Measurements from ENCODE around the gene ALKBH8.

Gene ALKBH8

DNA sequence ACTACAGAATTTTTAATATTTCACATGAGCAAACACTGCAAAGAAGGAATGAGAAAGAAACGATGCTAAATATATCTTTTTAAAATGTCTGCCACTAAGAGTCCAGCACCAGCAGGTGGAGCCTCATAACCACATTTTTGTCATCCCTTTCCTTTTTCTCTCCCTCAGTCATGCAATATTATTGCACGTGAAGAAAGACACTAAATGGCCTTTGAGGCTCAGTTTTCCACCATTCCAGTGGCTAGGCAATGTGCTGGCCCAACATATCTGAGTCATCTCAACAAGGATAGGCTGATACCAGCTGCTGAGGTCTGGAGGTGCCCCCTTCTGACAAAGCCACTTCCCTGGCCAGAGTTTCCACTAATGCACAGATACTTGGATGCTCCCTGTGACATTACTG is 1.8 kb downstream of the ALKBH8 start:
- H3K4me3 ChIP-seq (ENCODE audit: low read depth, low read length): no peak overlapping the region
- peak; percentile 75 for DNase-seq (ENCODE audit: low read depth)
- TF ChIP-seq, protein P1, sequence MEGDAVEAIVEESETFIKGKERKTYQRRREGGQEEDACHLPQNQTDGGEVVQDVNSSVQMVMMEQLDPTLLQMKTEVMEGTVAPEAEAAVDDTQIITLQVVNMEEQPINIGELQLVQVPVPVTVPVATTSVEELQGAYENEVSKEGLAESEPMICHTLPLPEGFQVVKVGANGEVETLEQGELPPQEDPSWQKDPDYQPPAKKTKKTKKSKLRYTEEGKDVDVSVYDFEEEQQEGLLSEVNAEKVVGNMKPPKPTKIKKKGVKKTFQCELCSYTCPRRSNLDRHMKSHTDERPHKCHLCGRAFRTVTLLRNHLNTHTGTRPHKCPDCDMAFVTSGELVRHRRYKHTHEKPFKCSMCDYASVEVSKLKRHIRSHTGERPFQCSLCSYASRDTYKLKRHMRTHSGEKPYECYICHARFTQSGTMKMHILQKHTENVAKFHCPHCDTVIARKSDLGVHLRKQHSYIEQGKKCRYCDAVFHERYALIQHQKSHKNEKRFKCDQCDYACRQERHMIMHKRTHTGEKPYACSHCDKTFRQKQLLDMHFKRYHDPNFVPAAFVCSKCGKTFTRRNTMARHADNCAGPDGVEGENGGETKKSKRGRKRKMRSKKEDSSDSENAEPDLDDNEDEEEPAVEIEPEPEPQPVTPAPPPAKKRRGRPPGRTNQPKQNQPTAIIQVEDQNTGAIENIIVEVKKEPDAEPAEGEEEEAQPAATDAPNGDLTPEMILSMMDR (conservative IDR thresholded peaks at IDR 0.05; ENCODE audit: low read depth, low read length): peak; percentile 76

- no peak overlapping the region for H3K4me3 ChIP-seq (ENCODE audit: low read depth, low read length)
- DNase-seq (ENCODE audit: low read depth): peak; percentile 62
- TF ChIP-seq, protein P1 (conservative IDR thresholded peaks at IDR 0.05; ENCODE audit: low read depth, low read length): no peak
Observed at GRCh38 chr11:107562647-107563208, 2.8 kb downstream of the ALKBH8 start.

DNA sequence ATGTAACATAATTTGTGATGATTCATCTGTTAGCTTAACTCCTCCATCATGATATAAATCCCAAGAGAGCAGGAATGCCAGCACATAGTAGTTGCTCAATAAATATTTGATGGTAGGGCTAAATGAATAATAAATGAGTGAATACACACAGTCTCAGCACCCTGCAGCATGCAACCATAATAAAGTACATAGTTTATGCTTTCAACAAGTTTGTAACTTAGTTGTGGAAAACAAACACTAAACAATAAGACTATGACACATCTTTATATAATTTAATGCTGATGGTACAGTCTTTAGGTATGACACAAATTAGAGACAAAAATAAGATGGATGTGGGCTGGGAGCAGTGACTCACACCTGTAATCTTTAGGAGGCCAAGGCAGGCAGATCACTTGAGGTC is 3.8 kb downstream of the ALKBH8 start:
- no peak overlapping the region for H3K4me3 ChIP-seq (ENCODE audit: low read depth, low read length)
- TF ChIP-seq, protein P1 (conservative IDR thresholded peaks at IDR 0.05; ENCODE audit: low read depth, low read length): no peak
- DNase-seq (ENCODE audit: low read depth): peak; percentile 61

- DNase-seq (ENCODE audit: low read depth): no peak
- TF ChIP-seq, protein P1 (conservative IDR thresholded peaks at IDR 0.05; ENCODE audit: low read depth, low read length): no peak
- H3K4me3 ChIP-seq (ENCODE audit: low read depth, low read length): no peak overlapping the region
Observed at GRCh38 chr11:107550304-107550703, 15.2 kb downstream of the ALKBH8 start.

DNA sequence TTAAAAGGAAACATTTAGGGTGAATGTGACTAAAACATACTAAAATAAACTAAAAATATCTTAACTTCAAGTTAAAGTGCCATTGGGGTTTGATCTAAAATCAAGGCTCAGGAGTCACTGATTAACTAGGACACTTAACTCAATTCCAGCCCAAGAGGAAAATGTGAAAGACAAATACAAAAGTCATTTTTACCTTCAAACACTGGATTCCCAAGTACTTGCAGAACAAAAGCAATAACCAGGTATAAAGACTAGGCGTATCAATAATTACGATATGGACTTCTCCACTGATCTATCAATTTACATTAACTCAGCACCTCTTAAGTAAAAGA is 15.6 kb downstream of the ALKBH8 start:
- no peak for DNase-seq (ENCODE audit: low read depth)
- H3K4me3 ChIP-seq (ENCODE audit: low read depth, low read length): no peak overlapping the region
- TF ChIP-seq, protein P1 (conservative IDR thresholded peaks at IDR 0.05; ENCODE audit: low read depth, low read length): no peak

GRCh38 chr11:107549253-107549953 is 16.1 kb downstream of the ALKBH8 start:
- TF ChIP-seq, protein P1 (conservative IDR thresholded peaks at IDR 0.05; ENCODE audit: low read depth, low read length): peak; percentile 81
- H3K4me3 ChIP-seq (ENCODE audit: low read depth, low read length): no peak overlapping the region
- peak; percentile 70 for DNase-seq (ENCODE audit: low read depth)

DNA sequence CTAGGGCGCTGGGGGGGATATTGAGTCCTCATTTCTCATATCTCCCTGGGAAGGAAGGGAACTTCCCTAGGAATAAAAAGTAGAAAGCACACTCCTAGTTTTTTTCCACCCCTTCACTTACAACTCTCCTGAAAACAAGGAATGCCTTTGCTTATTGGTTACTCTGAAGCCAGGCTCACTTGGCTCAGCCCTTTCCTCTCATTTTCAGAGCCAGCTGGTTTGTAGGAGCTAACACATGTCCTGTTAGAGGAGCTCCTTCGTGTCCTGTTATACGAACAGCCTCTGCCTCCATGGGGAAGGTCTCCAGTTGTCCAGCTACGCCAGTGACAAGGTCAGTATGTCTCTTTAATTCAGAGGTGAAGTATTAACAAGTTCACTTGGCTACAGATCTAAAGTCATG is 17.6 kb downstream of the ALKBH8 start:
- TF ChIP-seq, protein P1 (conservative IDR thresholded peaks at IDR 0.05; ENCODE audit: low read depth, low read length): no peak
- no peak overlapping the region for H3K4me3 ChIP-seq (ENCODE audit: low read depth, low read length)
- DNase-seq (ENCODE audit: low read depth): no peak

All from choroid plexus epithelial cell (primary cell).